ENCODE results near the gene CD93.

CD93 gene

GRCh38 chr20:23037017-23037481 is 49.1 kb downstream of the CD93 start:
- FAIRE-seq (no peak), DNase-seq (ENCODE audit: low spot score) (no peak)

GRCh38 chr20:23036371-23036770 is 49.8 kb downstream of the CD93 start:
- DNase-seq (ENCODE audit: low spot score): no peak
- FAIRE-seq: no peak

- DNase-seq (ENCODE audit: low spot score): no peak
- FAIRE-seq: no peak
Observed at GRCh38 chr20:23035731-23036130, 50.4 kb downstream of the CD93 start.

- FAIRE-seq (no peak), DNase-seq (ENCODE audit: low spot score) (no peak)
Observed at GRCh38 chr20:23034721-23035671, 51.1 kb downstream of the CD93 start, which contains the start of gene SSTR4. Gene SSTR4, plus strand, starts transcription at chr20:23035312. Its CDS starts 172 bp downstream, at chr20:23035484.

- no peak for FAIRE-seq
Observed at GRCh38 chr20:23033918-23034317, 52.2 kb downstream of the CD93 start.

GRCh38 chr20:23032750-23033078 is 53.4 kb downstream of the CD93 start:
- no peak for FAIRE-seq

More at GRCh38 chr20:23033918-23034317, 52.2 kb downstream of the CD93 start:
- no peak for DNase-seq (ENCODE audit: low spot score)

GRCh38 chr20:23032056-23032749 is 53.9 kb downstream of the CD93 start:
- FAIRE-seq (no peak), DNase-seq (ENCODE audit: low spot score) (no peak)

More at GRCh38 chr20:23032750-23033078, 53.4 kb downstream of the CD93 start:
- no peak for DNase-seq (ENCODE audit: low spot score)

GRCh38 chr20:23031346-23031745 is 54.8 kb downstream of the CD93 start:
- FAIRE-seq (no peak), DNase-seq (ENCODE audit: low spot score) (no peak)
